Lung (tissue), 12 donors: ENCODE results near the gene GSPT1. TPM values are rescaled to one million over a fixed set of nuclear protein-coding genes. Genes with fewer than 3 reads are reported as not detected.

ENCODE experiments used
- ATAC-seq: fragments of 200-7000 bp; cut with Tn5 transposase; one replicate; pipeline ENCODE4 v1.9.1; 2020; ENCODE audit warnings: moderate number of reproducible peaks; ENCODE audit not compliant: insufficient read depth, low FRiP score
- DNase-seq, 3 donors: peaks; one replicate each; pipeline ENCODE4 v3.0.0-alpha.2; 2013 to 2017
- H3K27ac ChIP-seq, 2 donors: one replicate each; pipeline ENCODE4 v1.5.1; 2013; ENCODE audit warnings: mild to moderate bottlenecking in 2 of 2, moderate library complexity in 2 of 2, control low read depth in 1 of 2, inconsistent platforms in 1 of 2, low read depth in 1 of 2, low read length in 1 of 2
- H3K27me3 ChIP-seq, 3 donors: one replicate each; pipeline ENCODE4 v1.5.1; 2013; ENCODE audit warnings: low read length in 2 of 3; ENCODE audit not compliant: control insufficient read depth in 3 of 3, insufficient read depth in 3 of 3
- H3K36me3 ChIP-seq, 4 donors: one replicate each; pipeline ENCODE4 v1.5.1; 2013; ENCODE audit warnings: low read length in 4 of 4, mild to moderate bottlenecking in 1 of 4, moderate library complexity in 1 of 4; ENCODE audit not compliant: control insufficient read depth in 4 of 4, insufficient read depth in 4 of 4
- H3K4me1 ChIP-seq, 5 donors: one replicate each; pipeline ENCODE4 v1.5.1; 2013; ENCODE audit warnings: low read length in 5 of 5, mild to moderate bottlenecking in 2 of 5, moderate library complexity in 1 of 5; ENCODE audit not compliant: control insufficient read depth in 5 of 5, insufficient read depth in 5 of 5
- H3K4me3 ChIP-seq: one replicate; pipeline ENCODE4 v1.5.1; 2013; ENCODE audit warnings: mild to moderate bottlenecking, control low read depth, moderate library complexity
- H3K9ac ChIP-seq, 2 donors: one replicate each; pipeline ENCODE4 v1.5.1; 2013; ENCODE audit warnings: low read length in 2 of 2, control low read depth in 1 of 2; ENCODE audit not compliant: insufficient read depth in 1 of 2
- H3K9me3 ChIP-seq, 4 donors: one replicate each; pipeline ENCODE4 v1.5.1; 2013; ENCODE audit warnings: low read length in 3 of 4, mild to moderate bottlenecking in 1 of 4, moderate library complexity in 1 of 4; ENCODE audit not compliant: control insufficient read depth in 4 of 4, insufficient read depth in 3 of 4
- CTCF ChIP-seq: IDR thresholded peaks from 2 replicates; pipeline ENCODE4 v1.5.1; 2012; ENCODE audit warnings: mild to moderate bottlenecking; ENCODE audit errors: control extremely low read depth, extremely low read depth
- WGBS, 2 donors: extraction: QIAGEN DNeasy Blood & Tissue Kit; methylation state at CpG; one replicate each; pipeline ENCODE4 v1.1.7; 2013; 5-methylcytosine and 5-hydroxymethylcytosine counted together
- polyA plus RNA-seq, 2 donors: library from polyadenylated mRNA; stranded (reverse); fragments of 200-250 nt; gene quantifications; one replicate each; pipeline ENCODE4 v1.2.1, GENCODE V29; 2013
- total RNA-seq, 2 donors: library from RNA; depleted of rRNA in 1 of 2; stranded (reverse); fragments of >200 nt in 1 of 2; gene quantifications; one replicate each; pipeline ENCODE4 v1.2.1, GENCODE V29; 2014 to 2021
- donor health status: control.
- donor health status: control.
- donor health status: Bipolar disorder and iron deficiency.
- donor health status: healthy.
- donor health status: DM: yes; HTN: yes; CAD: no.

Gene GSPT1
- total and polyA plus RNA-seq, 4 donors: 27.2 to 116 (median 83.6) TPM

- H3K9ac ChIP-seq: no peak overlapping the region
- H3K4me3 ChIP-seq: no peak overlapping the region
- H3K27me3 ChIP-seq: no peaks in the 10 kb centered on the region
- H3K36me3 ChIP-seq: no peaks in the 10 kb centered on the region
- no peak for ATAC-seq
- H3K9me3 ChIP-seq: no peaks in the 10 kb centered on the region
- 79 to 81% methylated on average over 5 of the region's 5 CpGs for whole genome bisulfite sequencing, 2 donors
- TF ChIP-seq CTCF: no peak
- DNase-seq: no peak
- H3K4me1 ChIP-seq: peaks cover 0 to 1% (median 0%) of the 10 kb centered on the region in 5 donors
- H3K27ac ChIP-seq: no peak overlapping the region
These were observed 34.6 kb upstream of the GSPT1 start for GRCh38 chr16:11950388-11950787.

GRCh38 chr16:11949527-11949926 lies 33.8 kb upstream of the GSPT1 start:
- TF ChIP-seq CTCF: peak; percentile 26
- peaks cover 0 to 1% (median 0%) of the 10 kb centered on the region in 5 donors for H3K4me1 ChIP-seq
- no peak overlapping the region for H3K27ac ChIP-seq
- no peak overlapping the region for H3K4me3 ChIP-seq
- H3K27me3 ChIP-seq: no peaks in the 10 kb centered on the region
- no peak overlapping the region for H3K9ac ChIP-seq
- ATAC-seq (peak; percentile 87), DNase-seq (peak; percentile 38 to 61 (median 40))
- no peaks in the 10 kb centered on the region for H3K36me3 ChIP-seq
- WGBS, 2 donors: 15 to 26% methylated on average over 4 of the region's 4 CpGs
- no peaks in the 10 kb centered on the region for H3K9me3 ChIP-seq

- WGBS, 2 donors: 78 to 91% methylated on average over 5 of the region's 5 CpGs
- H3K36me3 ChIP-seq: no peaks in the 10 kb centered on the region
These were observed 33.1 kb upstream of the GSPT1 start for GRCh38 chr16:11948819-11949218.

More at GRCh38 chr16:11948819-11949218, 33.1 kb upstream of the GSPT1 start:
- Histone ChIP-seq H3K9me3 (no peaks in the 10 kb centered on the region), H3K4me3 (no peak overlapping the region), H3K27ac (no peak overlapping the region), H3K4me1 (peaks cover 0 to 1% (median 0%) of the 10 kb centered on the region in 5 donors), H3K27me3 (no peaks in the 10 kb centered on the region), H3K9ac (no peak overlapping the region)
- DNase-seq (no peak), ATAC-seq (no peak)
- no peak for TF ChIP-seq CTCF
